ENCODE results near the gene LRIT1.

DNA sequence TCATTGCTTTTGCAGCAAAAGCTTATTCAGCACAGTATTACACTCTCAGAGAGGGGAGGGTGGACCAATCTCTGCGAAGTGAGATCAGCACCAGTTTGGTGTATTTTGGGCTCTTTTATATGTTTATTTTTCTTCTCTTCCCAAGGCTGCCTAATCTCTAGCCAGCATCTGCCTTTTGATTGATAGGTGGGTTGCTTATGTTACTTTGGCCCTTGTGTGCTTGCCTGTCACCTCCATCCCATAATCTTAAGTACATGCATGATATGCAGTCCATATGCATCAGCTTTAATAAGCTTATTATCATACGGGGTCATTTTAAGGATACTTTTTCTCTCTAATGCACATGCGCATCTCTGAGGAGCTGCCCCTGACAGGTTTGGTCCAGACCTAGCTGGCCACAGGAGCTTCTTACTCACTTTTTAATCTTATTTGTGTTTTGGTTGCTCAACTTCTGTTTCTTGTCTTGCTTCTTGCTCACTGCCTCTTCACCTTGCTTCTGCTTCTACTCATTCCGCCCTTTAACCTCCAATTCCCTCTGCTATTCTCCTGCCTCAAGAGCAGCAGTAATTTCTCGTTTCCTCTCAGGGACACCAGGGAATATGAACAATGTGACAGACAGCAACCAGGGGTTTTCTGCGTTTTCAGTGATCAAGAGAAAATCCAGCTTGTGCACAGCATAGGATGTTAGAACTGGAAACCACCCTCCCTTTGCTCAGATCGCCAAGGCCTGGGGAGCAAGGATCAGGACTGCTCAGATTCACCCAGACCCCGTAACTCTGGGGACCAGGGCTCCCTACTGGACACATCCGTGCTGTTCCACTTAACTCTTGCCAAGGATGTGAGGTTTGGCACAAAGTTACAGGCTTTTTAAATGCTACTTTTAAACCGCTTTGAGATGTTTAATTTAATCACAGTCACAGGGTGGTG lies 13.5 kb upstream of the LRIT1 start:
- TF ChIP-seq POLR2AphosphoS5 (IDR thresholded peaks at IDR 0.05) (no peak), POLR2A (IDR thresholded peaks at IDR 0.05) (no peak)
